K562 (cell line): Measurements from ENCODE around the gene ANKS1A. TPM values are rescaled to one million over a fixed set of nuclear protein-coding genes. Genes with fewer than 3 reads are reported as not detected.
A peak's percentile ranks its signal among the peaks of the same experiment; 100 is the strongest.

ENCODE experiments used
- ATAC-seq: fragments of 200-7000 bp; cut with Tn5 transposase; 3 replicates; pipeline ENCODE4 v1.9.1; 2020; ENCODE audit warnings: moderate library complexity
- BruUV-seq: library from RNA; stranded (reverse); fragments of 400-500 nt; replicated peaks from 2 replicates; lab custom pipeline; 2021; lab: Mats Ljungman, UMichigan
- CTCF ChIA-PET: fragments of 300-600 bp; formaldehyde crosslinking; extraction: SDS; loops from one replicate; lab custom pipeline; 2021; ENCODE audit warnings: low intra/inter-chr PET ratio; lab: Yijun Ruan, JAX
- POLR2A ChIA-PET: fragments of 300-600, 350-650 bp; sonication (Branson Sonifier 250); formaldehyde crosslinking; extraction: SDS; loops from one replicate; lab custom pipeline; 2021; ENCODE audit warnings: antibody characterized with exemption, inconsistent platforms; lab: Yijun Ruan, JAX
- DNase-seq, 4 experiments: peaks; one replicate each; pipeline versions ENCODE4 v3.0.0 to v3.0.0-alpha.2; 2011 to 2018; ENCODE audit warnings: low spot score in 3 of 4, mixed read lengths in 3 of 4; ENCODE audit errors: extremely low read depth in 1 of 4
- FAIRE-seq: peaks from 2 replicates; lab custom pipeline; 2011; peaks lifted over from hg19 to GRCh38; lab: Jason Lieb, UNC
- H2AFZ ChIP-seq: 2 replicates; pipeline ENCODE4 v1.6.0; 2011; ENCODE audit warnings: low read depth, low read length, control low read depth, inconsistent platforms
- H3K27ac ChIP-seq: fragments of 200-600 bp; 3 replicates; pipeline ENCODE4 v1.8.0; 2011; ENCODE audit warnings: low read depth, mild to moderate bottlenecking, control low read depth, inconsistent platforms, low read length, moderate library complexity, mixed read lengths; ENCODE audit errors: extremely low read depth
- H3K27me3 ChIP-seq, 2 experiments: fragments of 300-600 bp in 1 of 2; 2 replicates in 1 of 2; 3 replicates in 1 of 2; pipeline versions ENCODE4 v1.6.0 to v1.8.0; 2011; ENCODE audit warnings: inconsistent platforms in 2 of 2, low read length in 2 of 2, mild to moderate bottlenecking in 1 of 2, mixed read lengths in 1 of 2, moderate library complexity in 1 of 2; ENCODE audit not compliant: control insufficient read depth in 2 of 2, insufficient read depth in 2 of 2
- H3K36me3 ChIP-seq: fragments of 300-600 bp; 3 replicates; pipeline ENCODE4 v1.8.0; 2011; ENCODE audit warnings: mild to moderate bottlenecking, low read length, inconsistent platforms; ENCODE audit not compliant: control insufficient read depth, insufficient read depth
- H3K4me1 ChIP-seq, 2 experiments: fragments of 200-600 bp in 1 of 2; replicated peaks in 1 of 2; 2 replicates in 1 of 2; 3 replicates in 1 of 2; pipeline versions ENCODE4 v1.5.1 to v1.8.0; 2011; ENCODE audit warnings: inconsistent platforms in 2 of 2, low read length in 2 of 2, mild to moderate bottlenecking in 1 of 2, mixed read lengths in 1 of 2, moderate library complexity in 1 of 2; ENCODE audit not compliant: control insufficient read depth in 2 of 2, insufficient read depth in 2 of 2
- H3K4me2 ChIP-seq: 2 replicates; pipeline ENCODE4 v1.6.1; 2011; ENCODE audit warnings: low read length, control low read depth, inconsistent platforms, mixed read lengths; ENCODE audit not compliant: insufficient read depth
- H3K4me3 ChIP-seq: fragments of 200-600 bp; sonication (generic), shearing (Covaris generic); 2 replicates; pipeline ENCODE4 v1.5.1; 2016; ENCODE audit warnings: control low read depth, inconsistent platforms
- H3K79me2 ChIP-seq: fragments of 200-600 bp; 3 replicates; pipeline ENCODE4 v1.8.0; 2011; ENCODE audit warnings: low read length, inconsistent platforms; ENCODE audit not compliant: control insufficient read depth, insufficient read depth
- H3K9ac ChIP-seq, 2 experiments: 2 replicates each; pipeline versions ENCODE4 v1.6.0 to v1.6.1; 2011; ENCODE audit warnings: low read depth in 2 of 2, low read length in 2 of 2, control low read depth in 1 of 2, inconsistent platforms in 1 of 2, mild to moderate bottlenecking in 1 of 2, mixed read lengths in 1 of 2; ENCODE audit not compliant: insufficient read depth in 1 of 2
- H3K9me1 ChIP-seq: one replicate; pipeline ENCODE4 v1.6.0; 2011; ENCODE audit warnings: inconsistent platforms, mild to moderate bottlenecking, low read length, moderate library complexity; ENCODE audit not compliant: control insufficient read depth, insufficient read depth
- H3K9me3 ChIP-seq: replicated peaks from 2 replicates; pipeline ENCODE4 v1.5.1; 2011; ENCODE audit warnings: low read depth, low read length, inconsistent platforms; ENCODE audit not compliant: control insufficient read depth, insufficient read depth
- H4K20me1 ChIP-seq: replicated peaks from 2 replicates; pipeline ENCODE4 v1.6.1; 2011; ENCODE audit warnings: low read length, inconsistent platforms, mixed read lengths; ENCODE audit not compliant: control insufficient read depth, insufficient read depth
- FOXM1 ChIP-seq, 2 experiments: fragments of 450-650 bp in 1 of 2; sonication (generic) in 1 of 2; formaldehyde crosslinking in 1 of 2; IDR thresholded peaks; 2 replicates each; pipeline versions ENCODE4 v1.6.1 to v1.9.0; 2017 to 2022; ENCODE audit warnings: low read depth in 2 of 2, mild to moderate bottlenecking in 2 of 2, missing genetic modification reagents in 1 of 2, moderate library complexity in 1 of 2
- HDAC2 ChIP-seq: fragments of 450-650 bp; IDR thresholded peaks from 2 replicates; pipeline ENCODE4 v1.6.1; 2016; ENCODE audit warnings: mild to moderate bottlenecking
- WGBS: fragments of 100-300 bp; shearing (Covaris generic); methylation state at CpG from one replicate; pipeline ENCODE4 v1.1.6; 2016; ENCODE audit warnings: low coverage, mixed read lengths; ENCODE audit not compliant: insufficient coverage; ENCODE audit errors: missing lambda C conversion rate; 5-methylcytosine and 5-hydroxymethylcytosine counted together
- in situ Hi-C: fragments of 300-500 bp; cut with MboI; formaldehyde crosslinking; loops from 4 replicates; pipeline ENCODE4 v1.15.0; 2018; ENCODE audit warnings: inconsistent platforms, mixed read lengths
- intact Hi-C: fragments of 100-400 bp; cut with micrococcal nuclease; formaldehyde crosslinking; loops from 2 replicates; pipeline ENCODE4 v1.14.2; 2022
- polyA plus RNA-seq, 8 experiments: library from polyadenylated mRNA; depleted of rRNA in 4 of 8; stranded (reverse) in 5 of 8; unstranded in 3 of 8; fragments of >200 nt; fragmentation: Nextera tagmentation in 2 of 8; fragmentation: Illumina TruSeq in 1 of 8; extraction: Ambion mirVana in 2 of 8; extraction: Trizol in 1 of 8; gene quantifications; 2 replicates each; pipeline versions ENCODE4 v1.2.1 to v1.2.3, GENCODE V29; 2011 to 2014; ENCODE audit warnings: inconsistent platforms in 1 of 8, missing spikeins in 1 of 8
- small RNA-seq: library from RNA; depleted of rRNA; stranded (forward); fragments of <200 nt; gene quantifications from one replicate; pipeline ENCODE3, GENCODE V24; 2014
- total RNA-seq, 7 experiments: library from RNA; depleted of rRNA in 6 of 7; stranded (reverse); fragments of >200 nt in 6 of 7; fragmentation: Illumina TruSeq in 2 of 7; extraction: Trizol in 2 of 7; gene quantifications; 2 replicates each; pipeline versions ENCODE4 v1.2.1 to v1.2.3, GENCODE V29; 2011 to 2021; ENCODE audit warnings: low replicate concordance in 1 of 7

Gene ANKS1A
- total and polyA plus RNA-seq, 9 of the 15 experiments (the other 6 are each of a cell fraction or from before 2014, with no cell fraction given) = 1.1 to 13.8 (median 5.3) TPM

DNA sequence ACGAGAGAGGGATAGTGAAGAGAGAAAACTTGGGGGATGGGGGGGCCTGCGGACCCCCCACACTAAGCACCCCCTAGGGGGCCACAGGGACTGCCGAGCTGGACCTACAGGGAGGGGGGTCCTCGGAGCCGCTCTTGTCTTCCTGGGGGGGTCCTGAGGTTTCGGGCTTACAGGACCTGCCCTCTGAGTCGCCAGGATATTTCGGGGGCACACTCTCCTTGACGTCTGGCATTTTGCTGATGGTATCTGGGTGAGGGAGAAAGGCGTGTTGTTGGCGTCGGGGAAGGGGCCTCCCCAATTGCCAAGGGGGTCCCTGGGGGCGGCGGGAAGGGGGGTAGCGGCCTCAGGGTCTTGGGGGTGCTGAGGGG is 251.6 kb downstream of the ANKS1A start:
- peaks cover 0 to 13% of the 10 kb centered on the region in 2 experiments; a peak in 2 of 5 replicates for H3K4me1 ChIP-seq
- no peaks in the 10 kb centered on the region for H3K36me3 ChIP-seq
- FAIRE-seq (no peak), DNase-seq (no peak), ATAC-seq (no peak)
- no peaks in the 10 kb centered on the region for H4K20me1 ChIP-seq
- 0 out of 4 replicates have a peak overlapping the region, but pooled peaks of 1 of the 2 experiments have one; percentile 31 for H3K9ac ChIP-seq
- H3K27ac ChIP-seq = no peak overlapping the region
- H2AFZ ChIP-seq = no peak overlapping the region
- H3K9me1 ChIP-seq = no peaks in the 10 kb centered on the region
- 11% methylated on average over 5 of the region's 15 CpGs for whole genome bisulfite sequencing
- in situ Hi-C loops (loop anchor here (25.0 kb wide), 1 partner anchor 678 kb away; the partner anchor contains the start of gene PACSIN1), intact Hi-C loops (loop anchor here (1.0 to 10.0 kb wide), 3 partner anchors 154 to 976 kb away; partner anchors contain the start of genes ANKS1A and TAF11)
- no peak overlapping the region for H3K4me2 ChIP-seq
- H3K9me3 ChIP-seq = no peaks in the 10 kb centered on the region
- CTCF ChIA-PET = interaction anchor here (1.3 to 3.7 kb wide), 5 partner anchors 101 to 892 kb away, joined by 4 to 17 read pairs (median 7); partner anchors contain the start of gene SMIM29
- no peaks in the 10 kb centered on the region for H3K79me2 ChIP-seq
- TF ChIP-seq FOXM1 (IDR thresholded peaks at IDR 0.05; ENCODE audit: low read depth) (no peak), FOXM1 (CRISPR knock-in tag; IDR thresholded peaks at IDR 0.05; ENCODE audit: low read depth) (no peak), HDAC2 (no peak)
- peaks cover 8 to 9% of the 10 kb centered on the region in 2 experiments for H3K27me3 ChIP-seq
- POLR2A ChIA-PET = interaction anchor here (0.6 to 1.2 kb wide), 3 partner anchors 9 to 1026 kb away, joined by 3 read pairs; no protein-coding TSS in a partner anchor
- no peak overlapping the region for H3K4me3 ChIP-seq
- BruUV-seq = no TSS peak

Small RNA genes within 50 kb of the gene (small RNA-seq; reads per million reads assigned to genes)
- gene AL138721.1 = not detected

Other genes starting within 250 kb of the ANKS1A start
- gene ILRUN, start 192.5 kb upstream of the ANKS1A start, total RNA-seq (2014; rRNA removed) = 35.7 and 44.7 TPM in 2 replicates
- 54.9 and 57.6 TPM in 2 replicates for gene ILRUN, start 192.5 kb upstream of the ANKS1A start, total RNA-seq (2014; rRNA removed; fragmentation: Illumina TruSeq; extraction: Trizol)
- 53.4 and 55.0 TPM in 2 replicates for gene ILRUN, start 192.5 kb upstream of the ANKS1A start, total RNA-seq (2015; rRNA removed; fragmentation: Illumina TruSeq; extraction: Trizol)
- 74.5 and 78.9 TPM in 2 replicates for gene ILRUN, start 192.5 kb upstream of the ANKS1A start, total RNA-seq (2021)
- 62.1 and 66.1 TPM in 2 replicates for gene ILRUN, start 192.5 kb upstream of the ANKS1A start, polyA plus RNA-seq (2011; rRNA removed)
- gene ILRUN, start 192.5 kb upstream of the ANKS1A start, polyA plus RNA-seq (2014; fragmentation: Illumina TruSeq; extraction: Trizol) = 70.0 and 74.7 TPM in 2 replicates
- 10 to 100 TPM; 24.9 to 30.7 TPM for gene ILRUN, start 192.5 kb upstream of the ANKS1A start, polyA plus RNA-seq (2014; fragmentation: Nextera tagmentation; extraction: Ambion mirVana)
- 42.8 and 44.2 TPM in 2 replicates for gene ILRUN, start 192.5 kb upstream of the ANKS1A start, polyA plus RNA-seq (2014; rRNA removed)
- 500 and 634 TPM in 2 replicates for gene SNRPC, start 131.8 kb upstream of the ANKS1A start, total RNA-seq (2014; rRNA removed)
- gene SNRPC, start 131.8 kb upstream of the ANKS1A start, total RNA-seq (2014; rRNA removed; fragmentation: Illumina TruSeq; extraction: Trizol) = 430 and 439 TPM in 2 replicates
- 488 and 508 TPM in 2 replicates for gene SNRPC, start 131.8 kb upstream of the ANKS1A start, total RNA-seq (2015; rRNA removed; fragmentation: Illumina TruSeq; extraction: Trizol)
- gene SNRPC, start 131.8 kb upstream of the ANKS1A start, total RNA-seq (2021) = 415 and 433 TPM in 2 replicates
- gene SNRPC, start 131.8 kb upstream of the ANKS1A start, polyA plus RNA-seq (2011; rRNA removed) = 495 and 598 TPM in 2 replicates
- 868 and 905 TPM in 2 replicates for gene SNRPC, start 131.8 kb upstream of the ANKS1A start, polyA plus RNA-seq (2014; fragmentation: Illumina TruSeq; extraction: Trizol)
- 100 to 1,000 TPM; 697 to 889 TPM for gene SNRPC, start 131.8 kb upstream of the ANKS1A start, polyA plus RNA-seq (2014; fragmentation: Nextera tagmentation; extraction: Ambion mirVana)
- gene SNRPC, start 131.8 kb upstream of the ANKS1A start, polyA plus RNA-seq (2014; rRNA removed) = 808 and 854 TPM in 2 replicates
- gene BLTP3A, start 97.2 kb upstream of the ANKS1A start, total RNA-seq (2014; rRNA removed) = 14.8 and 16.7 TPM in 2 replicates
- 21.5 and 24.6 TPM in 2 replicates for gene BLTP3A, start 97.2 kb upstream of the ANKS1A start, total RNA-seq (2014; rRNA removed; fragmentation: Illumina TruSeq; extraction: Trizol)
- 13.3 and 14.0 TPM in 2 replicates for gene BLTP3A, start 97.2 kb upstream of the ANKS1A start, total RNA-seq (2015; rRNA removed; fragmentation: Illumina TruSeq; extraction: Trizol)
- gene BLTP3A, start 97.2 kb upstream of the ANKS1A start, total RNA-seq (2021) = 30.2 and 34.6 TPM in 2 replicates
- gene BLTP3A, start 97.2 kb upstream of the ANKS1A start, polyA plus RNA-seq (2011; rRNA removed) = 29.3 and 33.0 TPM in 2 replicates
- gene BLTP3A, start 97.2 kb upstream of the ANKS1A start, polyA plus RNA-seq (2014; fragmentation: Illumina TruSeq; extraction: Trizol) = 26.6 and 27.2 TPM in 2 replicates
- 1 to 10 TPM; 7.5 to 7.7 TPM for gene BLTP3A, start 97.2 kb upstream of the ANKS1A start, polyA plus RNA-seq (2014; fragmentation: Nextera tagmentation; extraction: Ambion mirVana)
- 15.5 and 17.9 TPM in 2 replicates for gene BLTP3A, start 97.2 kb upstream of the ANKS1A start, polyA plus RNA-seq (2014; rRNA removed)
- gene TAF11, start 1.2 kb upstream of the ANKS1A start, total RNA-seq (2014; rRNA removed) = 40.9 and 59.3 TPM in 2 replicates
- gene TAF11, start 1.2 kb upstream of the ANKS1A start, total RNA-seq (2014; rRNA removed; fragmentation: Illumina TruSeq; extraction: Trizol) = 71.9 and 83.0 TPM in 2 replicates
- 65.9 and 73.2 TPM in 2 replicates for gene TAF11, start 1.2 kb upstream of the ANKS1A start, total RNA-seq (2015; rRNA removed; fragmentation: Illumina TruSeq; extraction: Trizol)
- 49.4 and 52.7 TPM in 2 replicates for gene TAF11, start 1.2 kb upstream of the ANKS1A start, total RNA-seq (2021)
- 70.6 and 91.9 TPM in 2 replicates for gene TAF11, start 1.2 kb upstream of the ANKS1A start, polyA plus RNA-seq (2011; rRNA removed)
- gene TAF11, start 1.2 kb upstream of the ANKS1A start, polyA plus RNA-seq (2014; fragmentation: Illumina TruSeq; extraction: Trizol) = 67.5 and 74.2 TPM in 2 replicates
- gene TAF11, start 1.2 kb upstream of the ANKS1A start, polyA plus RNA-seq (2014; fragmentation: Nextera tagmentation; extraction: Ambion mirVana) = 10 to 100 TPM; 42.0 to 44.9 TPM
- gene TAF11, start 1.2 kb upstream of the ANKS1A start, polyA plus RNA-seq (2014; rRNA removed) = 74.7 and 77.2 TPM in 2 replicates